ENCODE measurements around the gene GRK7.

- TF ChIP-seq CTCF (IDR thresholded peaks at IDR 0.05; ENCODE audit: low read depth, low read length): no peak
- no peak for TF ChIP-seq EZH2phosphoT487 (IDR thresholded peaks at IDR 0.05; ENCODE audit: low read depth)
These were observed 41.8 kb downstream of the GRK7 start for GRCh38 chr3:141804778-141805639.
